Neural progenitor cell (in vitro differentiated cells): Measurements from ENCODE around the gene BRSK2. TPM values are rescaled to one million over a fixed set of nuclear protein-coding genes. Genes with fewer than 3 reads are reported as not detected.

ENCODE experiments used
- DNase-seq: peaks from one replicate; pipeline ENCODE4 v3.0.0-alpha.2; 2016; ENCODE audit warnings: low spot score
- H2AFZ ChIP-seq: fragments of 200-600 bp; sonication (generic); replicated peaks from 2 replicates; pipeline ENCODE4 v1.6.1; 2016; ENCODE audit warnings: antibody characterized with exemption
- H3F3A ChIP-seq: fragments of 200-600 bp; sonication (generic); 2 replicates; pipeline ENCODE4 v1.6.1; 2016; ENCODE audit warnings: antibody characterized with exemption, low read depth
- H3K27ac ChIP-seq: fragments of 200-600 bp; sonication (generic); 2 replicates; pipeline ENCODE4 v1.5.1; 2016; ENCODE audit warnings: mild to moderate bottlenecking
- H3K27me3 ChIP-seq: fragments of 200-600 bp; sonication (generic); 2 replicates; pipeline ENCODE4 v1.6.1; 2016; ENCODE audit warnings: mild to moderate bottlenecking, moderate library complexity
- H3K36me3 ChIP-seq: fragments of 200-600 bp; sonication (generic); 2 replicates; pipeline ENCODE4 v1.5.1; 2016
- H3K4me1 ChIP-seq: fragments of 200-600 bp; sonication (generic); 2 replicates; pipeline ENCODE4 v1.6.1; 2016; ENCODE audit warnings: mixed run types
- H3K4me2 ChIP-seq: fragments of 200-600 bp; sonication (generic); 2 replicates; pipeline ENCODE4 v1.6.1; 2016
- H3K4me3 ChIP-seq: fragments of 200-600 bp; sonication (generic); 2 replicates; pipeline ENCODE4 v1.5.1; 2016
- H3K79me2 ChIP-seq: fragments of 200-600 bp; sonication (generic); 2 replicates; pipeline ENCODE4 v1.6.1; 2016; ENCODE audit warnings: low read depth
- H3K9ac ChIP-seq: fragments of 200-600 bp; sonication (generic); 2 replicates; pipeline ENCODE4 v1.6.1; 2016
- H3K9me3 ChIP-seq: fragments of 200-600 bp; sonication (generic); 2 replicates; pipeline ENCODE4 v1.5.1; 2016; ENCODE audit warnings: low read depth
- H4K20me1 ChIP-seq: fragments of 200-600 bp; sonication (generic); 2 replicates; pipeline ENCODE4 v1.6.1; 2016; ENCODE audit warnings: low read depth
- H3K27ac Mint-ChIP-seq: 3 replicates; pipeline ENCODE4 v1.8.0; 2021; ENCODE audit warnings: mixed read lengths
- H3K27me3 Mint-ChIP-seq: 2 replicates; pipeline ENCODE4 v1.8.0; 2022; ENCODE audit warnings: low read depth, mild to moderate bottlenecking, inconsistent platforms, moderate library complexity, mixed read lengths; ENCODE audit not compliant: insufficient read depth
- H3K36me3 Mint-ChIP-seq: 3 replicates; pipeline ENCODE4 v1.8.0; 2021; ENCODE audit warnings: mixed read lengths
- H3K4me1 Mint-ChIP-seq: 3 replicates; pipeline ENCODE4 v1.8.0; 2021; ENCODE audit warnings: mixed read lengths
- H3K4me3 Mint-ChIP-seq: 3 replicates; pipeline ENCODE4 v1.8.0; 2021; ENCODE audit warnings: mild to moderate bottlenecking, moderate library complexity, mixed read lengths
- H3K9me3 Mint-ChIP-seq: 3 replicates; pipeline ENCODE4 v1.8.0; 2020; ENCODE audit warnings: mixed read lengths
- CTCF ChIP-seq: fragments of 200-600 bp; sonication (generic); IDR thresholded peaks from 2 replicates; pipeline ENCODE4 v1.5.1; 2017; ENCODE audit warnings: antibody characterized with exemption, mild to moderate bottlenecking
- EZH2 ChIP-seq: fragments of 200-600 bp; sonication (generic); IDR thresholded peaks from 2 replicates; pipeline ENCODE4 v1.6.1; 2017; ENCODE audit warnings: antibody characterized with exemption, mild to moderate bottlenecking, moderate library complexity
- EZH2phosphoT487 ChIP-seq: fragments of 200-600 bp; sonication (generic); IDR thresholded peaks from 2 replicates; pipeline ENCODE4 v1.6.1; 2017; ENCODE audit warnings: antibody characterized with exemption
- total RNA-seq: library from RNA; depleted of rRNA; stranded (reverse); fragments of >200 nt; gene quantifications from 2 replicates; pipeline ENCODE4 v1.2.3, GENCODE V29; 2015; ENCODE audit warnings: low replicate concordance

BRSK2 gene
- total RNA-seq, 1 donor from 2014 or later, result 8.2 TPM

- Histone ChIP-seq H3F3A (peaks cover 3% of the 10 kb centered on the region), H3K9me3 (no peaks in the 10 kb centered on the region), H3K4me3 (no peak overlapping the region), H4K20me1 (peaks cover 64% of the 10 kb centered on the region), H3K27ac (no peak overlapping the region), H3K4me1 (peaks cover 13% of the 10 kb centered on the region), H3K4me2 (no peak overlapping the region), H3K36me3 (no peaks in the 10 kb centered on the region), H2AFZ (no peak overlapping the region), H3K9ac (no peak overlapping the region), H3K27me3 (no peaks in the 10 kb centered on the region), H3K79me2 (peaks cover 26% of the 10 kb centered on the region)
- H3K27ac Mint-ChIP-seq, result no peak overlapping the region
- H3K4me1 Mint-ChIP-seq, result peaks cover 21% of the 10 kb centered on the region
- no peaks in the 10 kb centered on the region for H3K9me3 Mint-ChIP-seq
- peaks cover 2% of the 10 kb centered on the region for H3K27me3 Mint-ChIP-seq
- no peaks in the 10 kb centered on the region for H3K36me3 Mint-ChIP-seq
- H3K4me3 Mint-ChIP-seq, result no peak overlapping the region
- TF ChIP-seq CTCF (no peak), EZH2phosphoT487 (no peak), EZH2 (no peak)
- DNase-seq, result no peak
Measured at GRCh38 chr11:1506981-1507380, 117.2 kb downstream of the BRSK2 start.

GRCh38 chr11:1507381-1508140 is 117.8 kb downstream of the BRSK2 start:
- Histone ChIP-seq H3K9ac (no peak overlapping the region), H2AFZ (no peak overlapping the region), H3K9me3 (no peaks in the 10 kb centered on the region), H3K4me3 (no peak overlapping the region), H3K27me3 (no peaks in the 10 kb centered on the region), H3K79me2 (peaks cover 26% of the 10 kb centered on the region), H3K4me2 (peak overlapping the region; percentile 16), H3F3A (peaks cover 9% of the 10 kb centered on the region), H3K36me3 (no peaks in the 10 kb centered on the region), H3K27ac (no peak overlapping the region), H3K4me1 (peaks cover 13% of the 10 kb centered on the region), H4K20me1 (peaks cover 69% of the 10 kb centered on the region)
- Mint-ChIP-seq H3K27ac (peak overlapping the region; percentile 42), H3K9me3 (no peaks in the 10 kb centered on the region), H3K27me3 (peaks cover 2% of the 10 kb centered on the region), H3K4me1 (peaks cover 21% of the 10 kb centered on the region), H3K4me3 (no peak overlapping the region), H3K36me3 (no peaks in the 10 kb centered on the region)
- no peak for DNase-seq
- TF ChIP-seq EZH2 (no peak), EZH2phosphoT487 (no peak), CTCF (no peak)

GRCh38 chr11:1508491-1508891 is 118.8 kb downstream of the BRSK2 start:
- Mint-ChIP-seq H3K4me1 (peaks cover 22% of the 10 kb centered on the region), H3K27ac (no peak overlapping the region), H3K9me3 (no peaks in the 10 kb centered on the region), H3K27me3 (peaks cover 2% of the 10 kb centered on the region), H3K4me3 (no peak overlapping the region), H3K36me3 (no peaks in the 10 kb centered on the region)
- Histone ChIP-seq H3K4me1 (peaks cover 13% of the 10 kb centered on the region), H3F3A (peaks cover 9% of the 10 kb centered on the region), H3K27ac (no peak overlapping the region), H3K9ac (no peak overlapping the region), H2AFZ (no peak overlapping the region), H3K4me3 (no peak overlapping the region), H4K20me1 (peaks cover 61% of the 10 kb centered on the region), H3K36me3 (no peaks in the 10 kb centered on the region), H3K27me3 (no peaks in the 10 kb centered on the region), H3K79me2 (peaks cover 26% of the 10 kb centered on the region), H3K4me2 (no peak overlapping the region), H3K9me3 (no peaks in the 10 kb centered on the region)
- DNase-seq, result no peak
- TF ChIP-seq CTCF (no peak), EZH2phosphoT487 (no peak), EZH2 (no peak)
